Right cardiac atrium (tissue), 5 donors: ENCODE data around the gene CYP4Z1. TPM values are rescaled to one million over a fixed set of nuclear protein-coding genes. Genes with fewer than 3 reads are reported as not detected.
"Not testable (repeated sequence)": the region's sequence is repeated elsewhere in the genome, so short reads cannot be mapped to it uniquely, and the experiment has no call there.

ENCODE experiments used
- ATAC-seq, 2 donors: fragments of 200-7000 bp; cut with Tn5 transposase; one replicate each; pipeline versions ENCODE4 v1.8.0 to v1.9.1; 2020; ENCODE audit warnings: moderate library complexity in 2 of 2, mild to moderate bottlenecking in 1 of 2
- DNase-seq, 3 donors: peaks; one replicate each; pipeline ENCODE4 v3.0.0-alpha.2; 2020
- H3K27ac ChIP-seq: one replicate; pipeline ENCODE4 v1.5.1; 2013; ENCODE audit warnings: mild to moderate bottlenecking, low read length, control low read depth, moderate library complexity
- H3K27me3 ChIP-seq: one replicate; pipeline ENCODE4 v1.6.1; 2013; ENCODE audit not compliant: control insufficient read depth, insufficient read depth
- H3K4me1 ChIP-seq: one replicate; pipeline ENCODE4 v1.6.1; 2013; ENCODE audit warnings: low read length; ENCODE audit not compliant: control insufficient read depth, insufficient read depth
- H3K4me3 ChIP-seq: one replicate; pipeline ENCODE4 v1.5.1; 2013; ENCODE audit warnings: low read length, control low read depth
- H3K9me3 ChIP-seq: one replicate; pipeline ENCODE4 v1.6.1; 2013; ENCODE audit warnings: low read length; ENCODE audit not compliant: control insufficient read depth
- WGBS: extraction: QIAGEN DNeasy Blood & Tissue Kit; methylation state at CpG from one replicate; pipeline ENCODE4 v1.1.7; 2013; 5-methylcytosine and 5-hydroxymethylcytosine counted together
- intact Hi-C, 4 donors: fragments of 100-400 bp; cut with DNase I; formaldehyde crosslinking; loops; one replicate each; pipeline versions ENCODE4 v1.11.0 to v1.14.0; 2022 to 2023
- long read RNA-seq, 4 donors: library from polyadenylated mRNA; unstranded; transcript quantifications; one replicate each; pipeline ENCODE4 v2.0.0, GENCODE V29; 2020 to 2021
- polyA plus RNA-seq: library from polyadenylated mRNA; stranded (reverse); fragments of 200-250 nt; gene quantifications from one replicate; pipeline ENCODE4 v1.2.3, GENCODE V29; 2013
- total RNA-seq, 4 donors: library from RNA; stranded (reverse); fragmentation: NEBNext Ultra II Directional; extraction: Animal tissue kit (Norgen Biotek cat#: 25700); gene quantifications; one replicate each; pipeline ENCODE4 v1.2.1, GENCODE V29; 2021
- donor health status: healthy with polysubstance abuse.
- donor health status: DM: no; HTN: yes; CAD: no.
- donor health status: DM: no; HTN: no; CAD: no.
- donor health status: DM: no; HTN: yes; CAD: no; lungs with severe emphysema.
- donor health status: DM: yes; HTN: yes; CAD: no.

CYP4Z1 gene, protein sequence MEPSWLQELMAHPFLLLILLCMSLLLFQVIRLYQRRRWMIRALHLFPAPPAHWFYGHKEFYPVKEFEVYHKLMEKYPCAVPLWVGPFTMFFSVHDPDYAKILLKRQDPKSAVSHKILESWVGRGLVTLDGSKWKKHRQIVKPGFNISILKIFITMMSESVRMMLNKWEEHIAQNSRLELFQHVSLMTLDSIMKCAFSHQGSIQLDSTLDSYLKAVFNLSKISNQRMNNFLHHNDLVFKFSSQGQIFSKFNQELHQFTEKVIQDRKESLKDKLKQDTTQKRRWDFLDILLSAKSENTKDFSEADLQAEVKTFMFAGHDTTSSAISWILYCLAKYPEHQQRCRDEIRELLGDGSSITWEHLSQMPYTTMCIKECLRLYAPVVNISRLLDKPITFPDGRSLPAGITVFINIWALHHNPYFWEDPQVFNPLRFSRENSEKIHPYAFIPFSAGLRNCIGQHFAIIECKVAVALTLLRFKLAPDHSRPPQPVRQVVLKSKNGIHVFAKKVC
- total RNA-seq, result under 1 TPM; 0.46 to 0.85 (median 0.56) TPM
- polyA plus RNA-seq, result 0.23 TPM
- long read RNA-seq, donor 1, result 0 reads
- long read RNA-seq, donor 2, result 0 reads
- long read RNA-seq, donor 3, result 0 reads
- long read RNA-seq, donor 4, result 0 reads

GRCh38 chr1:47067097-47067594 lies at the start of gene CYP4Z1:
TSS of gene CYP4Z1 (plus strand) at chr1:47067231. CDS start at chr1:47067491, 260 bp downstream.
- ATAC-seq, result no peak
- Histone ChIP-seq H3K27ac (no peak within 1 kb of the TSS), H3K4me3 (no peak within 1 kb of the TSS), H3K4me1 (no peaks in the 10 kb centered on the region), H3K9me3 (no peaks in the 10 kb centered on the region), H3K27me3 (no peaks in the 10 kb centered on the region)
- no peak for DNase-seq
- intact Hi-C loops, result no loop called here

DNA sequence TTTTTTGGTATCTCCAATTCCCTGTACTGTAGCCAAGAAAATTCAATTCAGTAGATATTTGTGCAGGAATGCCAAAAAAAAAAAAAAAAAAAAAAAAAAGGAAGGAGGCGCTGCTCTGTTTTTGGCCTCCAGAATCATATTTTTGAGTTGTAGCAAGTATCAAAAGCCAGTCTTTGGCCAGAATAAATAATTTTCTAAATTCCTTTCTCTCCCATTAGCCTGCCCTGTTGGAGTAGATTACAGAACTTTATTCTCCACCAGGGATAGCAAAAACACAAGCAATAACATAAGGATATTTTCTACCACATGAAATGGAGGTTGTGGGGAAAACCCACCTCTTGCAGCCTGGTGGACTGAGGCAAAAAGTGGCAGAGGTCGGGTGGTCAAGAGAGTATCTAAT lies 46.0 kb upstream of the CYP4Z1 start:
- no peak for DNase-seq
- WGBS, result 56% methylated on average over 2 of the region's 2 CpGs
- Histone ChIP-seq H3K27ac (peak overlapping the region; percentile 14), H3K27me3 (no peaks in the 10 kb centered on the region), H3K4me3 (no peak overlapping the region), H3K4me1 (no peaks in the 10 kb centered on the region), H3K9me3 (no peaks in the 10 kb centered on the region)
- ATAC-seq, result peak; percentile 37 to 65
- intact Hi-C loops, result no loop called here

GRCh38 chr1:47023268-47024140 lies 43.5 kb upstream of the CYP4Z1 start, which contains the start of gene CYP4X1:
TSS of gene CYP4X1 (plus strand) at chr1:47023669. CDS start at chr1:47023818, 149 bp downstream.
- intact Hi-C loops, result no loop called here
- peak within 1 kb of the TSS; percentile 19 for H3K27ac ChIP-seq
- DNase-seq (peak; percentile 61 to 83 (median 79)), ATAC-seq (peak; percentile 71 to 73)
- WGBS, result 3% methylated on average over 49 of the region's 49 CpGs
- H3K4me1 ChIP-seq, result no peaks in the 10 kb centered on the region
- H3K9me3 ChIP-seq, result no peaks in the 10 kb centered on the region
- no peaks in the 10 kb centered on the region for H3K27me3 ChIP-seq
- peak within 1 kb of the TSS; percentile 18 for H3K4me3 ChIP-seq

- no peaks in the 10 kb centered on the region for H3K27me3 ChIP-seq
- H3K9me3 ChIP-seq, result no peaks in the 10 kb centered on the region
- H3K4me3 ChIP-seq, result peak overlapping the region; percentile 18
- DNase-seq (no peak), ATAC-seq (no peak)
- intact Hi-C loops, result no loop called here
- WGBS, result 25% methylated on average over 8 of the region's 8 CpGs
- H3K27ac ChIP-seq, result no peak overlapping the region
- no peaks in the 10 kb centered on the region for H3K4me1 ChIP-seq
Observed at GRCh38 chr1:47024141-47024801, 42.8 kb upstream of the CYP4Z1 start.

DNA sequence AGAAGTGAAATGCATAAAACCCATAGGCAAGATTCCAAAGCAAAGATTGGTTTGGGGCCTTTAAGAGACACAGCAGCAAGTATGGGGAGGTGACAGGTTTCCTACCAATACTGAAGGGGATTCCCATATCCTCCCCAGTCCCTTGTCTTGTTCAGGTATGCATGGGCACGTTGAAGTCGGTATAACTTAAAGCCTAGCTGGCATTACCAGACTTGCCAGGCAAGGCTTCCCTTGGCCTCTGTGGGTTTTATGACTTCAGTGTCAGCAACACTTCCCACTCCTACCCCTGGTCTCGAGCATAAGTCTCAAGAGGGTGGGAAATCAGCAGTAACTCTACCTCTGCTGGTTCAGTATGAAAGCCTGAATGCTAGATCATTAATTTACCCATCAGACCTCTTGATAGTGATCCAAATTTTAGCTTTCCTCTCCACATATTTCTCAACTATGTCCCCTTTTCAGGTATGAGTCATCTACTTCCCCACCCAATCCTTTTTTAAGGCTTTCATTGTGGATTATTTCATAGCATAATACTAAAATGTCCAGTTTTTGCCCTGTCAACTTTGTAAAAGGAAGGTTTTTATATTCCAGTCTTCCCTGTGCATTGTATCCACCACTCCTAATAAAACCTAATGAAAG lies 36.7 kb upstream of the CYP4Z1 start:
- peak overlapping the region; percentile 84 for H3K27ac ChIP-seq
- peak; percentile 40 to 66 for ATAC-seq
- peaks cover 8% of the 10 kb centered on the region for H3K4me1 ChIP-seq
- 46% methylated on average over 3 of the region's 3 CpGs for WGBS
- no peaks in the 10 kb centered on the region for H3K9me3 ChIP-seq
- H3K4me3 ChIP-seq, result no peak overlapping the region
- no peaks in the 10 kb centered on the region for H3K27me3 ChIP-seq
- intact Hi-C loops, result no loop called here
- no peak for DNase-seq

DNA sequence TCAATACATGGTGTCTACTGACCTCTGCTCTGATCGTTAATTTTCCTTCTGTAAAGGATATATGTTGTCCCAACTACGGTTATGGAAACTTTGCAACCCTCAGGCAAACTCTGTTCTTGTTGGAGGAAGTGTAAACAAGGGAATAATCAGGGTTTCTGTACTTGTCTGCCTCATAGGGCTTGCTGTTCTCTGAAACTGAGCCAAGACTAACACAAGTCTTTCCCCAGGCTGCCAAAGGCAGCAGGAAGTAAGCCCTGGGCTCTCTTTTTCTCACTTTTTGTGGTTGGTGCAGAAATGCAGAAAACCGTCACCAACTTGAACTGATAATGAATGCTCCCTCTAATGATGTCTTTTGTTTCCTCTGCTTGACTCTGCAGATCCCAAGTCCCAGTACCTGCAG lies 36.0 kb upstream of the CYP4Z1 start:
- intact Hi-C loops, result no loop called here
- WGBS, result 16% methylated on average over 3 of the region's 3 CpGs
- ATAC-seq, result peak; percentile 93 to 95
- Histone ChIP-seq H3K9me3 (no peaks in the 10 kb centered on the region), H3K27ac (peak overlapping the region; percentile 84), H3K4me1 (peaks cover 8% of the 10 kb centered on the region), H3K4me3 (no peak overlapping the region), H3K27me3 (no peaks in the 10 kb centered on the region)
- DNase-seq, result peak in 2 of 3 donors; percentile 27 to 47

DNA sequence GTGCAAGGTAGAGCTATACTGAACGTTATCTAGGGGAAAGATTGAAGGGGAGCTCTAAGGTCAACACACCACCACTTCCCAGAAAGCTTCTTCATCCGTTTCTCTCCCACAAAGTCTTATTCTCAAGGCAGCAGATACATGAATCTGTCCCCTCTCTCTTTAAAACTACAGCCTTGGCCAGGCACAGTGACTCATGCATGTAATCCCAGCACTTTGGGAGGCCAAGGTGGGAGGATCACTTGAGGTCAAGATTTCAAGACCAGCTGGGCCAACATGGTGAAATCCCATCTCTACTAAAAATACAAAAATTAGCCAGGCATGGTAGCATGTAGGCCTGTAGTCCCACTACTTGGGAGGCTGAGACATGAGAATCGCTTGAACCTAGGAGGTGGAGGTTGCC lies 35.4 kb upstream of the CYP4Z1 start:
- Histone ChIP-seq H3K9me3 (no peaks in the 10 kb centered on the region), H3K27ac (peak overlapping the region; percentile 52), H3K4me3 (no peak overlapping the region), H3K4me1 (peaks cover 8% of the 10 kb centered on the region), H3K27me3 (no peaks in the 10 kb centered on the region)
- intact Hi-C loops, result no loop called here
- DNase-seq (peak; percentile 33 to 63 (median 43)), ATAC-seq (peak; percentile 46 to 61)
- 54% methylated on average over 3 of the region's 3 CpGs for whole genome bisulfite sequencing

DNA sequence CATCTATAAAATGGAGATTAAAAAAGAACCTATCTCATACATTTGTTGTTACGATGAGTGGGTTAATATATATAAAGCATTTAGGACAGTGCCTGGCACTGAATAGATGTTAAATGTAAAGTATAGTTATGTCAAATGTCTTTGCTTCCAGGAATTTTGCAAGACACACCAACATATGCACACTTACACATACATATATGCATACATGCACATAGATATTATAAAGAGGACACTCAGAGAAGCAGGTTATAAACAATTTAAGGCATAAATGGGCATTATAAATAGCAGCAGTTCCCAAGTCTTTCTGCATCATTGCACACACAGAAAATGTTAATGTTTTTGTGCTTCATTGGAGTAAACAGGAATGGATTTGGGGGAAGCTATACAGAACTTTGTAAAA lies 30.3 kb upstream of the CYP4Z1 start:
- intact Hi-C loops, result no loop called here
- no peak overlapping the region for H3K4me3 ChIP-seq
- WGBS, result 88% methylated on average over 1 of the region's 1 CpG
- DNase-seq (no peak), ATAC-seq (no peak)
- no peaks in the 10 kb centered on the region for H3K27me3 ChIP-seq
- no peaks in the 10 kb centered on the region for H3K4me1 ChIP-seq
- H3K9me3 ChIP-seq, result no peaks in the 10 kb centered on the region
- H3K27ac ChIP-seq, result no peak overlapping the region

DNA sequence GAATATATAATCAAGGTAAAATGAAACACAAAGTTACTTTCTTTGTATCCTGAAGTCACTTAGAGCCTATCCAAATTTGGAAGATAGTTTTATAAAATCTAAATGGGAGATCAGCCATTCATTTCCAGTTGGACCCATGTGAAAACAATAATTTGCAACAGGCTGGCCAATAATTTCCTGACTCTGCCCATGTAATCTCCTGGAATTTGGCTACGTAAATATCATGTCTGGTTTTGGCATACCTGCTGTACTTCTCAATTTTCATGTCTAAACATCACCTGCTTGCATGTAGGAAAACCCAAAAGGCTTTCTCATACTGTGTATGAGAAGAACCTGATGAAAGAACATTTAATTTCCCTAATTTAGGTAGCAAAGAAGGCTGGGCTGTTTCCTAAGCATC lies 7.7 kb upstream of the CYP4Z1 start:
- no peak for ATAC-seq

DNA sequence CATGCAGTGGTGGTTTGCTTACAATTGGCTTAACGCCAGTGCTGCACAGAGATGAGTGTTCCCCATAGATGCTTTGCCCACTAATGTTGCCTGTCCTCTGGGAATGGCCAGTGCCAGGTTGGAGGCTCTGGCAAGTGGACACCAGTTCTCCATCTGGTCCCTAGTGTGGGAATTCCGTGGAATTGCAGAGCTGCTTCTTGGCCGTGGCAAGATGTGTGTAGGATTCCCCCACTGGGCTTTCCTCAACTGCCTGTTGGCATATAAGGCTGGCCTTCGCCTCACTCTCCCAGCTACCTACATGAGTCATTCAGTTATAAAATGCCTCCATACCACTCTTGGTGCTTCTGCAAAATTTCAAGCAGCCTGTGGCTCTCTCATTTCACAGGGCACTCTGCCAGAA lies 2.0 kb downstream of the CYP4Z1 start:
- peak in 2 of 3 donors; percentile 9 to 49 for DNase-seq

More for the DNA sequence above, 7.7 kb upstream of the CYP4Z1 start:
- Histone ChIP-seq H3K4me3 (no peak overlapping the region), H3K4me1 (no peaks in the 10 kb centered on the region), H3K9me3 (no peaks in the 10 kb centered on the region), H3K27me3 (no peaks in the 10 kb centered on the region), H3K27ac (no peak overlapping the region)
- 78% methylated on average over 1 of the region's 1 CpG for WGBS
- no peak for DNase-seq
- intact Hi-C loops, result no loop called here

More for the DNA sequence above, 2.0 kb downstream of the CYP4Z1 start:
- H3K27me3 ChIP-seq, H3K9me3 ChIP-seq, intact Hi-C loops, ATAC-seq, H3K4me1 ChIP-seq, H3K27ac ChIP-seq, H3K4me3 ChIP-seq: not testable (repeated sequence)
- WGBS, result 71% methylated on average over 4 of the region's 4 CpGs
